Renal cortex interstitium (tissue), 15 donors: ENCODE results near the gene FAM47B. TPM values are rescaled to one million over a fixed set of nuclear protein-coding genes. Genes with fewer than 3 reads are reported as not detected.
A peak's percentile ranks its signal among the peaks of the same experiment; 100 is the strongest.

ENCODE experiments used
- DNase-seq, 11 donors: peaks; one replicate each; pipeline ENCODE4 v3.0.0-alpha.2; 2013; ENCODE audit warnings: low read depth in 9 of 11, low spot score in 4 of 11; ENCODE audit errors: extremely low read depth in 1 of 11
- long read RNA-seq, 16 experiments: transcript quantifications; one replicate each; lab custom pipeline, GENCODE V29; 2026
- polyA plus RNA-seq, 3 donors: library from polyadenylated mRNA; unstranded; fragments of 120-200 nt; gene quantifications; one replicate each; pipeline ENCODE4 v1.2.1, GENCODE V29; 2013; ENCODE audit not compliant: insufficient read length in 3 of 3

FAM47B gene
- not detected for polyA plus RNA-seq
- long read RNA-seq, donor 1 = 0 reads
- long read RNA-seq, donor 2 = 0 reads
- long read RNA-seq, donor 3 = 0 reads
- long read RNA-seq, donor 4 = 0 reads
- long read RNA-seq, donor 5 = 0 reads
- long read RNA-seq, donor 6 = 0 reads
- long read RNA-seq, donor 7 = 0 reads
- long read RNA-seq, donor 8 = 0 reads
- long read RNA-seq, donor 9 = 0 reads
- long read RNA-seq, donor 10 = 0 reads
- long read RNA-seq, donor 11 = 0 reads
- long read RNA-seq, donor 12 = 0 reads
- long read RNA-seq, donor 13 = 0 reads
- long read RNA-seq, donor 14 = 0 reads
- long read RNA-seq, donor 15 = 0 reads
- long read RNA-seq, donor 16 = 0 reads

DNA sequence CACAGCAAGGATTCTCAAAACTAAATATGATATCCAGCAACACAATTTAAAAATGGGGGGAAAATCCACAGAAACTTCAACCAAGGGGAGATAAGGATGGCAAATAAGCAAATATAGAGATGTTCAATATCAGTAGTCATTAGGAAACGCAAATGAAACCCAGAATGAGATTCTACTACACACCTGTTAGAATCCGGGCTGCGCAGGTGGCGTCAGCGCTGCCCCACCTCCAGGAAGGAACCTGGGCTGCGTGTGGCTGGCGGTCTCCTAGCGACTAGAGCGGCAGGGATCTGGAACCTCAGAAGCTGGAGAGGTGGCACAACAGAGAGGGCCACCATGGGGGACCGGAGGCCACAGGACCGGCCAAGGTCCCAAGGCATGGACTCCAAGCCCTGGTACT is at the start of gene FAM47B:
Gene FAM47B (plus strand): TSS at position 301 of the 400 bp plus-strand sequence. CDS start 36 bp downstream, at position 337.
- no peak for DNase-seq

DNA sequence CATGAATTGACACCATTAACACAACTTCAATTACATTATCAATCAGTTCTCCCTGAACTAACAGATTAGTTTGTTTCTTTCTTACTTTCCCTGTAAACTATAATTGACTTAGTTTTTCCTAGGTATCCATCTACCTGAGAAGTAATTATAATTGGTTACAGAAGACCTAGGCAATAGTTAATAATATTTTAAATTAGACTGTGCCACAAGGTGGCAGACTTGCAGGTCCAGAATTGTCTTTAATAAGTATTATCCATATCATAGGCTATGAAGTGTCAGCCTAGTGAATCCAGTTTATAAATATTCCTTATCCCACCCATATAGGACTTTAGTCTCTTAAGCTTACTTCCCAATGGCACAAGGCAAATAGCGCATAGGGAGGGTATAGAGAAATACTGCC is 48.9 kb upstream of the FAM47B start:
- DNase-seq = no peak

DNA sequence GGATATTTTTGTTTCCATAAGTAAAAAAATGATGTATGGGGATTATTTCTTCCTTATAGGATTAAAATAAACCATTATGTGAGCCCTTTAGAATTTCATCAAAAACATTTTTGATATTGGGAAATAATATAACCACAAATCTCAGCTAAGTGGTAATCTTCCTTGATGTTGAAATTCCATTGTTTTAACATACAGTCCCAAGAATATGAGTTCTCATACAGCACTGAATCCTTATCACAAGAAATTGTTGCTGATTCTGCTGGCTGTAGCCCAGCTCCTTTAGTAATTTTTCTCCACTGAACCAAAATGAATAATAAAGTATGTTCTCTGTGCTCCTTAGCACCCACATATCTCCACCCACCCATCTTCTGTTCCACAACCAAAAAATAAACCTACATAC is 41.9 kb upstream of the FAM47B start:
- DNase-seq = no peak

DNA sequence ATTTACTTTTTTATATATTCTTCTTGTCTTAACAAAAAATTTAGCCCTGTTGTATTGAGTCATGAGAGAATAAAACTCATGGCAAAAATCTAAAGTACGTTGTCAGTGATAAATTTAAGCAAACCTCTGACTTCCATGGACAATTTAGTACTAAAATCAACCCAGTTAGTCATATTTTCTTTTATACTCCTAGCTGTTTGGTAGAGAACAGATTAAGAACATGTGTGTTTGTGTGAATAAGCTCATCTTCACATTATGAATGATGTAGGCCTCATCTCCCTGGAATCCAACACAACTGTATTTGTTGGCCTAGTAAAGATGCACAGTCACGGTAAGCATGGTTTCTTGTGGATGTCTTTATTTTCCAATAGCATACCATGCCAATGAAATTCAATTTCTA is 40.8 kb upstream of the FAM47B start:
- DNase-seq = no peak

GRCh38 chrX:34903316-34903715 is 39.3 kb upstream of the FAM47B start:
- no peak for DNase-seq

- DNase-seq = no peak
Measured at GRCh38 chrX:34909151-34909550, 33.4 kb upstream of the FAM47B start.

DNA sequence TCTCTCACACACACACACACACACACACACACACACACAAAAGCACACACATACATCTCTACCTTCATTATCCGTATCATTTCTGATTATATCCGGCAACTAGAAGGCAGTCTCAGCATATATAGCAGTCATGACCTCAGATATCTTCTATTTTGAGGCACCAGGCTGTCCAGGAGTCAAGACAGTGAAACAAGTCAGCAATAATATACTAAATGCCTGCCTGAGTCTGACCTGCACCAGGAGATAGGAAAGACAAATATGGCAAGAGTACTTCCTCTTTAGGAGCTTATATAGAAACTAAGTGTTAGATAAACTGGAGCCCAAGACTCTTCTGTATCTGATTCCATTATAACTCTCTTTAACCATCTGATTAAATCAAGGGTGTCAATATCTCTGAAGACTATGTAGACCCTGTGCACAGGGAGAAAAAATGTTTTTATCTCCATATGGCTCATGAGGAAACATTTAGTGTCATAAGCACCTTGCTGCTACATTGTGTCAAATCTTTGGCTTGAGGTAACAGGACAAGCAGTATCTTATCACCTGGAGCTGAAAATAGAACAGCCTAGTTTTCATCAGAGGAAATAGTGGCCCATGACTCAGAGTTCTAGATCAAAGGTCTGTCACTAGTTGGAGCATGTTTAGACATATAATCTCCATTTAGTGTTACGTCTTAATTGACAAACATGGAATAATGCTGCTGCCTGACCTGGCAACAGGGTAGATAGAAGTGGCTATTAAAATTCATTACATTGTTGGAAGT is 27.0 kb upstream of the FAM47B start:
- DNase-seq = no peak

GRCh38 chrX:34917146-34917545 is 25.4 kb upstream of the FAM47B start:
- DNase-seq = no peak

GRCh38 chrX:34918091-34918736 is 24.4 kb upstream of the FAM47B start:
- DNase-seq = no peak

GRCh38 chrX:34918856-34919255 is 23.7 kb upstream of the FAM47B start:
- DNase-seq = peak; percentile 0 to 17 (median 4)

DNA sequence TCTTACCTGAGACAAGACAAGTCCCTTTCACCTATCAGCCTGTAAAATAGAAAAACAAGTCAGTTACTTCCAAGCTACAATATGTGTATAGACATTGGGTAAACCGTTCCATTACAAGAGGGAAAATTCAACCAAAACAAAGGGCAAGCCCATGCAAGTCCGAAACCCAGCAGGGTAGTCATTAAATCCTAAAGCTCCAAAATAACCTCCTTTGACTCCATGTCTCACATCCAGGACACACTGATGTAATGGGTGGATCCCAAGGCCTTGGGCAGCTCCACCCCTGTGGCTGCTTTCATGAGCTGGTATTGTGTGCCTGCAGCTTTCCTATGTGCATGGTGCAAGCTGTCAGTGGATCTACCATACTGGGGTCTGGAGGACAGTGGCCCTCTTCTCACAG is 14.7 kb upstream of the FAM47B start:
- no peak for DNase-seq

DNA sequence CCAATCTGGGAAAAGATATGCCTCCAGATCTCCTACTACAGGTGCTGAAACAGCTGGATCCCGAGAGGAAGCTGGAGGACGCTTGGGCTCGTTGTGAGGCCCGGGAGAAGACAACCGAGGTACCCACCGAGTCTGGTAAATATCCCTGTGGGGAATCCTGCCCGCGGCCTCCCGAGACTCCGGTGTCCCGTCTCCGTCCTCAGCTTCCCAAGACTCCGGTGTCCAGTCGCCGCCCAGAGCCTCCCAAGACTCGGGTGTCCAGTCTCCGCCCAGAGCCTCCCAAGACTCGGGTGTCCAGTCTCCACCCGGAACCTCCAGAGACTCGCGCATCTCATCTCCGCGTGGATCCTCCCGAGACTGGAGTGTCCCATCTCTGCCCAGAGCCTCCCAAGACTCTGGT is 639 bp downstream of the FAM47B start:
- DNase-seq = no peak

DNA sequence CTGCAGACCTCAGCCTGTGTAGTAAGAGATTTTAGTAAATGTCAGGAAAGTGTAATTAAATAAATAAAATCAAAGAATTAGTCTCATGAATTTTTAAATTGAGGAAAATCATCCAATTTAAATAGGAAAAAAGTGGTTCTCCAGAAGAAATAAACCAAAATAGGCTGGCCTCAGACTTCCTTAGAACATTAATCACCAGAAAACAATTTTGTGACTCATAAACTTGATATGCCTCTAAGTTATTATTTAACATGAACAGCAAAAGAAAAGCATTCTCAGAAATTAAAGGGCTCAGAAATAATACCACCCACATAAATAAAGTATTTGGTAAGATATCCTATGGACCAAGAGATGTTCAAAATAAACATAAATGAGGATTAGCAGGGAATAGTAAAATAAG is 14.3 kb downstream of the FAM47B start:
- no peak for DNase-seq

- no peak for DNase-seq
Measured at GRCh38 chrX:34961662-34962061, 19.1 kb downstream of the FAM47B start.

DNA sequence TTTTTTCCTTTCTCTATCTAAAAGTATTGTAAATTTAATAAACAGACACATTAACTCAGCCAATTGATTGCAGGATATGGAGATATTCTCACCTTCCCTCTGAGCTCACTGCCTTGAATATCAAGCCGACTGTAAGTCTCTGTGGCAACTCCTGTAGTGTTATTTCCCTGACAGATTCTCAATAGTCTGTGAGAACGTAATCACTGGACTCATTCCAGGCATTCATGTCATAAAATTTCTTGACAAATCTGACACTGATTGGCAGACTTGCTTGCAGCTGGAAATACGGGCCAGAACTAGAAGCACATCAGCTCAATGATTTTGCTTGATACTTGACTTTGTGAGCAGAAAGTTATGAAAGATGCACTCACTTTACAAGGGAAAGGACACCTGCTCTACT is 29.6 kb downstream of the FAM47B start:
- no peak for DNase-seq

GRCh38 chrX:34978171-34978570 is 35.6 kb downstream of the FAM47B start:
- DNase-seq = no peak

- DNase-seq = no peak
Measured at GRCh38 chrX:34987646-34988045, 45.0 kb downstream of the FAM47B start.
